Endothelial cell of umbilical vein (primary cell): ENCODE measurements around the gene TDP1. TPM values are rescaled to one million over a fixed set of nuclear protein-coding genes. Genes with fewer than 3 reads are reported as not detected.

Source experiments
- BruUV-seq: library from RNA; stranded (reverse); fragments of 400-500 nt; replicated peaks from 2 replicates; lab custom pipeline; 2021; lab: Mats Ljungman, UMichigan
- CTCF ChIA-PET: fragments of 300-600, 350-600 bp; sonication (Branson Sonifier 250); formaldehyde crosslinking; loops from one replicate; lab custom pipeline; 2021; ENCODE audit warnings: antibody characterized with exemption, inconsistent platforms; lab: Charles Lee
- POLR2A ChIA-PET: fragments of 300-600, 350-600 bp; sonication (Branson Sonifier 250); formaldehyde crosslinking; loops from one replicate; lab custom pipeline; 2021; ENCODE audit warnings: antibody characterized with exemption, inconsistent platforms; lab: Charles Lee
- DNase-seq: peaks from one replicate; pipeline ENCODE4 v3.0.0-alpha.2; 2011; ENCODE audit warnings: low read depth, low spot score
- FAIRE-seq: peaks from 2 replicates; lab custom pipeline; 2011; peaks lifted over from hg19 to GRCh38; lab: Jason Lieb, UNC
- H2AFZ ChIP-seq: 2 replicates; pipeline ENCODE4 v1.6.0; 2012; ENCODE audit warnings: low read depth, low read length, control low read depth, inconsistent platforms
- H3K27ac ChIP-seq: 2 replicates; pipeline ENCODE4 v1.5.1; 2011; ENCODE audit warnings: low read depth, mild to moderate bottlenecking, control low read depth, low read length, moderate library complexity; ENCODE audit not compliant: insufficient read depth
- H3K27me3 ChIP-seq, 2 experiments: 2 replicates each; pipeline versions ENCODE4 v1.6.0 to v1.6.1; 2011; ENCODE audit warnings: low read length in 2 of 2, mixed read lengths in 1 of 2; ENCODE audit not compliant: control insufficient read depth in 2 of 2, insufficient read depth in 2 of 2
- H3K36me3 ChIP-seq, 2 experiments: 2 replicates in 1 of 2; 3 replicates in 1 of 2; pipeline ENCODE4 v1.5.1; 2011; ENCODE audit warnings: low read length in 2 of 2, mild to moderate bottlenecking in 1 of 2, moderate library complexity in 1 of 2; ENCODE audit not compliant: control insufficient read depth in 2 of 2, insufficient read depth in 2 of 2; ENCODE audit errors: extremely low read depth in 1 of 2
- H3K4me1 ChIP-seq: 3 replicates; pipeline ENCODE4 v1.5.1; 2011; ENCODE audit warnings: mild to moderate bottlenecking, low read length; ENCODE audit not compliant: control insufficient read depth, insufficient read depth; ENCODE audit errors: extremely low read depth
- H3K4me2 ChIP-seq: 2 replicates; pipeline ENCODE4 v1.6.1; 2011; ENCODE audit warnings: low read length, control low read depth, mixed read lengths; ENCODE audit not compliant: insufficient read depth
- H3K4me3 ChIP-seq, 3 experiments: fragments of 200-600 bp in 1 of 3; sonication (generic), shearing (Covaris generic) in 1 of 3; replicated peaks in 1 of 3; 2 replicates each; pipeline ENCODE4 v1.5.1; 2011 to 2016; ENCODE audit warnings: control low read depth in 3 of 3, low read length in 3 of 3, mild to moderate bottlenecking in 2 of 3, inconsistent platforms in 1 of 3, low read depth in 1 of 3, moderate library complexity in 1 of 3; ENCODE audit not compliant: insufficient read depth in 1 of 3
- H3K79me2 ChIP-seq: 2 replicates; pipeline ENCODE4 v1.6.0; 2012; ENCODE audit warnings: low read length, inconsistent platforms; ENCODE audit not compliant: control insufficient read depth, insufficient read depth
- H3K9ac ChIP-seq: replicated peaks from 2 replicates; pipeline ENCODE3; 2011; ENCODE audit warnings: low read length, control low read depth; ENCODE audit not compliant: insufficient read depth; ENCODE audit errors: extremely low read depth
- H3K9me1 ChIP-seq: replicated peaks from 3 replicates; pipeline ENCODE4 v1.6.0; 2011; ENCODE audit warnings: mild to moderate bottlenecking, low read length; ENCODE audit not compliant: control insufficient read depth, insufficient read depth; ENCODE audit errors: extremely low read depth
- H3K9me3 ChIP-seq: replicated peaks from 2 replicates; pipeline ENCODE4 v1.5.1; 2012; ENCODE audit warnings: low read length, inconsistent platforms; ENCODE audit not compliant: control insufficient read depth, insufficient read depth
- H4K20me1 ChIP-seq: replicated peaks from 2 replicates; pipeline ENCODE3; 2011; ENCODE audit warnings: mild to moderate bottlenecking, low read length; ENCODE audit not compliant: control insufficient read depth, insufficient read depth; ENCODE audit errors: extremely low read depth
- CTCF ChIP-seq, 2 donors: IDR thresholded peaks; 1 replicate in 1 of 2; 2 replicates in 1 of 2; pipeline ENCODE4 v1.5.1; 2011; ENCODE audit warnings: low read length in 2 of 2, mild to moderate bottlenecking in 2 of 2, moderate library complexity in 2 of 2, control low read depth in 1 of 2, inconsistent platforms in 1 of 2, low read depth in 1 of 2; ENCODE audit not compliant: insufficient read depth in 1 of 2; ENCODE audit errors: extremely low read depth in 1 of 2
- EZH2 ChIP-seq: IDR thresholded peaks from 2 replicates; pipeline ENCODE4 v1.6.1; 2012; ENCODE audit warnings: borderline replicate concordance, low read depth, mild to moderate bottlenecking, moderate library complexity, low read length, inconsistent platforms; ENCODE audit not compliant: severe bottlenecking
- FOS ChIP-seq: IDR thresholded peaks from 2 replicates; pipeline ENCODE4 v1.6.1; 2011; ENCODE audit warnings: mild to moderate bottlenecking, low read length, moderate library complexity, borderline replicate concordance; ENCODE audit not compliant: insufficient read depth
- GATA2 ChIP-seq: IDR thresholded peaks from 2 replicates; pipeline ENCODE4 v1.7.0; 2011; ENCODE audit warnings: low read depth, mild to moderate bottlenecking, moderate library complexity, mixed read lengths, low read length; ENCODE audit not compliant: insufficient read length, insufficient read depth
- JUN ChIP-seq: IDR thresholded peaks from 2 replicates; pipeline ENCODE4 v1.6.1; 2011; ENCODE audit warnings: borderline replicate concordance, low read depth; ENCODE audit not compliant: insufficient read length, insufficient read depth
- MAX ChIP-seq: IDR thresholded peaks from 2 replicates; pipeline ENCODE4 v1.6.1; 2011; ENCODE audit not compliant: insufficient read depth, insufficient read length
- MYC ChIP-seq: IDR thresholded peaks from one replicate; pipeline ENCODE4 v1.6.1; 2011; ENCODE audit warnings: mild to moderate bottlenecking, low read depth, low read length
- POLR2A ChIP-seq: IDR thresholded peaks from 2 replicates; pipeline ENCODE4 v1.6.1; 2012; ENCODE audit warnings: low read depth, mild to moderate bottlenecking, control low read depth, low read length
- POLR2AphosphoS5 ChIP-seq: IDR thresholded peaks from 2 replicates; pipeline ENCODE4 v1.6.1; 2012; ENCODE audit warnings: low read depth, mild to moderate bottlenecking, control low read depth, low read length, moderate library complexity; ENCODE audit not compliant: insufficient read depth
- dilution Hi-C: fragments of 300-500 bp; cut with MboI; formaldehyde crosslinking; loops from one replicate; pipeline ENCODE4 v1.15.0; 2019; ENCODE audit warnings: low sequenced_read_pairs; ENCODE audit not compliant: extremely low pct_ligation_motif_present
- intact Hi-C: fragments of 100-400 bp; cut with micrococcal nuclease; formaldehyde crosslinking; loops from one replicate; pipeline ENCODE4 v1.10.0; 2022
- polyA plus RNA-seq, 4 experiments: library from polyadenylated mRNA; depleted of rRNA in 3 of 4; stranded (reverse) in 3 of 4; unstranded in 1 of 4; fragments of >200 nt; gene quantifications; 2 replicates each; pipeline versions ENCODE4 v1.2.1 to v1.2.3, GENCODE V29; 2011 to 2012; ENCODE audit warnings: missing spikeins in 1 of 4
- total RNA-seq: library from RNA; stranded (reverse); gene quantifications from 2 replicates; pipeline ENCODE4 v1.2.3, GENCODE V29; 2021

Gene TDP1
- total and polyA plus RNA-seq, 2 donors (not counting 3 experiments of a cell fraction or from before 2014, with no cell fraction given) = 14.1 to 30.5 TPM

- Histone ChIP-seq H3K27me3 (no peaks in the 10 kb centered on the region), H3K9ac (no peak overlapping the region), H2AFZ (no peak overlapping the region), H3K36me3 (peaks cover 8 to 9% of the 10 kb centered on the region in 2 experiments), H3K27ac (no peak overlapping the region), H3K9me1 (no peaks in the 10 kb centered on the region), H4K20me1 (no peaks in the 10 kb centered on the region), H3K9me3 (no peaks in the 10 kb centered on the region), H3K79me2 (no peaks in the 10 kb centered on the region), H3K4me3 (no peak overlapping the region), H3K4me1 (no peaks in the 10 kb centered on the region), H3K4me2 (no peak overlapping the region)
- ChIA-PET POLR2A (no interaction called here), CTCF (no interaction called here)
- FAIRE-seq = no peak
- TF ChIP-seq MAX (no peak), MYC (no peak), CTCF (IDR thresholded peaks at IDR 0.05; ENCODE audit: extremely low read depth in 1 of 2, insufficient read depth in 1 of 2, low read depth in 1 of 2, low read length in 2 of 2) (no peak), GATA2 (no peak), POLR2A (no peak), FOS (no peak), POLR2AphosphoS5 (no peak), JUN (no peak), EZH2 (no peak)
- dilution Hi-C loops (no loop called here), intact Hi-C loops (no loop called here)
- no TSS peak for BruUV-seq
- no peak for DNase-seq
These were observed 45.2 kb downstream of the TDP1 start for GRCh38 chr14:90000935-90001334.
